ENCODE data around the gene SLC25A36. TPM values are rescaled to one million over a fixed set of nuclear protein-coding genes. Genes with fewer than 3 reads are reported as not detected.

The SLC25A36 gene
- total RNA-seq, 3 donors from 2014 or later (not counting 1 experiment from before 2014, with no cell fraction given): 107 to 127 (median 126) TPM

DNA sequence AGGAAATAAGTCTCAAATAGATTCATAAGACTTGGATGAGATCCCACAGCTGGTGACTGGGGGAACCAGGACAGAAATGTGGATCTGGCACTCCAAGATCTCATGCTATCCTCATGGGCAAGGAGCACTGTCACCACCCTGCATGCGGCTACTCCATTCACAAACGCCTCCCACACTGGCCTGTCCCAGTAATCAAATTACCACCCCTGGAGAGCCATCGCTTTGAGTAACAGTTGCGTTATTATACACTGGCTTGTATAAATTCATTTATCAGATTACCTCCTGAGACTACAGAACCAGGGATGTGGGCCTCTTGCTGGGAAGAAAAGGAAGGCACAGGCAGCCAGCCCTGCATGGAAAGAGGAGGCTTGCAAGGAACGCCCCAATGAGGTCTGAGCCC is 27.9 kb upstream of the SLC25A36 start:
- Mint-ChIP-seq H3K4me1 (no peaks in the 10 kb centered on the region), H3K4me3 (no peak overlapping the region)
- WGBS (ENCODE audit: insufficient coverage): 90% methylated on average over 5 of the region's 5 CpGs

DNA sequence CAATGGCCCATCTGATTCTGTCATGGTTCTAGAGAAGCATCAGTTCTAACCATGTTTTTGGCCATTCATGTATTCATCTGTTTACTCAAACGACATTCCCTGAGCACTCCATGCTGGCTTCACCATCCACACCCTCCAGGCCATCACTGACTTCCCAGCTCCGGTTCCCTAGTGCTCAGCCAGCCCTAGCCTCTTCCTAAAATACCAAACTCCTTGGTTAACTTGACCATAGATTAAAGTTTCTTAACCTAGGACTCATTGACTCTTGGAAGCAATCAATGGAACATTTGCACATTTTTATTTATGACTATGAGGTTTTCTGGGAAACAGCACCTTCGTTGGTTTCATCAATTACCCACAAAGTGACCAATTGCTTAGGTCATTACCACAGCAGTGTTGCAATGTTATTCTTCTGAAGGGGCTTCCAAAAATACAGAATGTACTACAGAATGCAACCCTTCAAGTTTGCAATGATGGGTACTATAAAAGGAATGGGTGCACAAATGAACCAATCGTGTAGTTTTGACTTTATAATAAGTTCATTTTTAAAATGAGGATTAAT is 27.2 kb upstream of the SLC25A36 start:
- no peaks in the 10 kb centered on the region for H3K9me3 Mint-ChIP-seq
- no peaks in the 10 kb centered on the region for H3K4me1 Mint-ChIP-seq
- H3K36me3 ChIP-seq (ENCODE audit: control insufficient read depth, insufficient read depth, low read length): no peaks in the 10 kb centered on the region
- 65% methylated on average over 4 of the region's 4 CpGs for WGBS (ENCODE audit: insufficient coverage)
- TF ChIP-seq, protein P1, sequence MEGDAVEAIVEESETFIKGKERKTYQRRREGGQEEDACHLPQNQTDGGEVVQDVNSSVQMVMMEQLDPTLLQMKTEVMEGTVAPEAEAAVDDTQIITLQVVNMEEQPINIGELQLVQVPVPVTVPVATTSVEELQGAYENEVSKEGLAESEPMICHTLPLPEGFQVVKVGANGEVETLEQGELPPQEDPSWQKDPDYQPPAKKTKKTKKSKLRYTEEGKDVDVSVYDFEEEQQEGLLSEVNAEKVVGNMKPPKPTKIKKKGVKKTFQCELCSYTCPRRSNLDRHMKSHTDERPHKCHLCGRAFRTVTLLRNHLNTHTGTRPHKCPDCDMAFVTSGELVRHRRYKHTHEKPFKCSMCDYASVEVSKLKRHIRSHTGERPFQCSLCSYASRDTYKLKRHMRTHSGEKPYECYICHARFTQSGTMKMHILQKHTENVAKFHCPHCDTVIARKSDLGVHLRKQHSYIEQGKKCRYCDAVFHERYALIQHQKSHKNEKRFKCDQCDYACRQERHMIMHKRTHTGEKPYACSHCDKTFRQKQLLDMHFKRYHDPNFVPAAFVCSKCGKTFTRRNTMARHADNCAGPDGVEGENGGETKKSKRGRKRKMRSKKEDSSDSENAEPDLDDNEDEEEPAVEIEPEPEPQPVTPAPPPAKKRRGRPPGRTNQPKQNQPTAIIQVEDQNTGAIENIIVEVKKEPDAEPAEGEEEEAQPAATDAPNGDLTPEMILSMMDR (IDR thresholded peaks at IDR 0.05): no peak
- peaks cover 36 to 38% of the 10 kb centered on the region in 2 donors for H3K27me3 Mint-ChIP-seq (ENCODE audit: low read depth in 2 of 2)
- H3K27me3 ChIP-seq (ENCODE audit: control insufficient read depth, insufficient read depth, low read length): no peaks in the 10 kb centered on the region
- DNase-seq (no peak), ATAC-seq (no peak)
- no peaks in the 10 kb centered on the region for H3K4me1 ChIP-seq (ENCODE audit: control insufficient read depth, insufficient read depth, low read length)
- no peaks in the 10 kb centered on the region for H3K36me3 Mint-ChIP-seq
- H3K4me3 ChIP-seq (ENCODE audit: low read length): no peak overlapping the region
- no peak overlapping the region for H3K27ac Mint-ChIP-seq
- H3K9me3 ChIP-seq (ENCODE audit: control insufficient read depth, insufficient read depth, low read length): no peaks in the 10 kb centered on the region
- H3K27ac ChIP-seq (ENCODE audit: low read length): no peak overlapping the region
- H3K4me3 Mint-ChIP-seq: no peak overlapping the region
- intact Hi-C loops (cut with micrococcal nuclease): no loop called here

More for the DNA sequence above, 27.9 kb upstream of the SLC25A36 start:
- no peaks in the 10 kb centered on the region for H3K4me1 ChIP-seq (ENCODE audit: control insufficient read depth, insufficient read depth, low read length)
- no peak overlapping the region for H3K4me3 ChIP-seq (ENCODE audit: low read length)
- H3K27ac ChIP-seq (ENCODE audit: low read length): no peak overlapping the region
- no peaks in the 10 kb centered on the region for H3K27me3 ChIP-seq (ENCODE audit: control insufficient read depth, insufficient read depth, low read length)
- TF ChIP-seq, protein P1 (IDR thresholded peaks at IDR 0.05): no peak
- no peak for ATAC-seq
- no peak for DNase-seq
- Mint-ChIP-seq H3K9me3 (no peaks in the 10 kb centered on the region), H3K36me3 (no peaks in the 10 kb centered on the region), H3K27me3 (ENCODE audit: low read depth in 2 of 2) (peaks cover 33 to 35% of the 10 kb centered on the region in 2 donors), H3K27ac (no peak overlapping the region)
- H3K9me3 ChIP-seq (ENCODE audit: control insufficient read depth, insufficient read depth, low read length): no peaks in the 10 kb centered on the region
- no peaks in the 10 kb centered on the region for H3K36me3 ChIP-seq (ENCODE audit: control insufficient read depth, insufficient read depth, low read length)
- intact Hi-C loops (cut with micrococcal nuclease): no loop called here

DNA sequence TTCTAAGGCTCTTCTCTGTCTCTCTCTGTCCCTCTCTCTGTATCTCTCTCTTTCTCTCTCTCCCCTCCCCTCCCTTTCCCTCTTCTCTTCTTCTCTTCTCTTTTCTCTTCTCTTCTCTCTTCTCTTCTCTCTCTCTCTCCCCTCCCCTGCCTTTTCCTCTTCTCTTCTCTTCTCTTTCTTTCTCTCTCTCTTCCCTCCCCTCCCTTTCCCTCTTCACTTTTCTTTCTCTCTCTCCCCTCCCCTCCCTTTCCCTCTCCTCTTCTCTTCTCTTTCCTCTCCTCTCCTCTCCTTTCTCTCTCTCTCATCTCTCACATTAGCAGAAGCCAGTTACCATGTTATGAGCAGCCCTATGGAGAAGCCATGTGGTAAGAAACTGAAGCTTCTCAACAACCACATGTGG is 25.0 kb upstream of the SLC25A36 start:
- Histone ChIP-seq H3K27ac (ENCODE audit: low read length) (no peak overlapping the region), H3K27me3 (ENCODE audit: control insufficient read depth, insufficient read depth, low read length) (no peaks in the 10 kb centered on the region), H3K9me3 (ENCODE audit: control insufficient read depth, insufficient read depth, low read length) (no peaks in the 10 kb centered on the region), H3K36me3 (ENCODE audit: control insufficient read depth, insufficient read depth, low read length) (no peaks in the 10 kb centered on the region), H3K4me1 (ENCODE audit: control insufficient read depth, insufficient read depth, low read length) (no peaks in the 10 kb centered on the region), H3K4me3 (ENCODE audit: low read length) (no peak overlapping the region)
- intact Hi-C loops (cut with micrococcal nuclease): no loop called here
- Mint-ChIP-seq H3K27me3 (ENCODE audit: low read depth in 2 of 2) (peaks cover 31 to 54% of the 10 kb centered on the region in 2 donors), H3K9me3 (no peaks in the 10 kb centered on the region), H3K4me1 (no peaks in the 10 kb centered on the region), H3K4me3 (no peak overlapping the region), H3K36me3 (no peaks in the 10 kb centered on the region), H3K27ac (no peak overlapping the region)
- TF ChIP-seq, protein P1 (IDR thresholded peaks at IDR 0.05): no peak
- no peak for ATAC-seq
- no peak for DNase-seq

DNA sequence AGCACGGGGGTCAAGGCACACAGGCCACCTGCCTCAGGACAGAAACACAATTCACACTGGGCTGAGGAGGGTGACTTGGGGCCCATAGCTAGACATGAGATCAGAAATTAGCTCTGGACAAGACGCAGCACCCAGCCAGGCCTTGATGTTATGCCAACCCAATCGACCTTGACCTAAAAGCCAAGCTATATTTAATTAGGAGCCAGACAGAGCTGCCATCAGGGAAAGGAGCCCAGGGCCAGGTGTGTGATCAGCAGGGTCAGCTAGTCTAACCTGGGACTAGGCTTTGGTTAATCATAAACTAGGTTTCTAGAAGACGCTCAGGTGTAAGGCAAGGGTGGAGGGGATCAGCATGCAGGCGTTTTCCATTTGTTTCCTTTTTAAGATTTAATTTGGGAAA is 23.9 kb upstream of the SLC25A36 start:
- Mint-ChIP-seq H3K9me3 (no peaks in the 10 kb centered on the region), H3K36me3 (no peaks in the 10 kb centered on the region), H3K27ac (no peak overlapping the region), H3K4me1 (no peaks in the 10 kb centered on the region), H3K27me3 (ENCODE audit: low read depth in 2 of 2) (peaks cover 29 to 60% of the 10 kb centered on the region in 2 donors), H3K4me3 (no peak overlapping the region)
- ATAC-seq (no peak), DNase-seq (no peak)
- H3K4me1 ChIP-seq (ENCODE audit: control insufficient read depth, insufficient read depth, low read length): no peaks in the 10 kb centered on the region
- no peaks in the 10 kb centered on the region for H3K27me3 ChIP-seq (ENCODE audit: control insufficient read depth, insufficient read depth, low read length)
- no peak overlapping the region for H3K27ac ChIP-seq (ENCODE audit: low read length)
- no peak overlapping the region for H3K4me3 ChIP-seq (ENCODE audit: low read length)
- intact Hi-C loops (cut with micrococcal nuclease): no loop called here
- H3K36me3 ChIP-seq (ENCODE audit: control insufficient read depth, insufficient read depth, low read length): no peaks in the 10 kb centered on the region
- no peaks in the 10 kb centered on the region for H3K9me3 ChIP-seq (ENCODE audit: control insufficient read depth, insufficient read depth, low read length)
- 93% methylated on average over 5 of the region's 5 CpGs for WGBS (ENCODE audit: insufficient coverage)
- TF ChIP-seq, protein P1 (IDR thresholded peaks at IDR 0.05): no peak
